Measurements from ENCODE around the gene NEMP2. TPM values are rescaled to one million over a fixed set of nuclear protein-coding genes. Genes with fewer than 3 reads are reported as not detected.

Gene NEMP2
- polyA plus RNA-seq, 1 donor from 2014 or later, result 1.1 TPM

DNA sequence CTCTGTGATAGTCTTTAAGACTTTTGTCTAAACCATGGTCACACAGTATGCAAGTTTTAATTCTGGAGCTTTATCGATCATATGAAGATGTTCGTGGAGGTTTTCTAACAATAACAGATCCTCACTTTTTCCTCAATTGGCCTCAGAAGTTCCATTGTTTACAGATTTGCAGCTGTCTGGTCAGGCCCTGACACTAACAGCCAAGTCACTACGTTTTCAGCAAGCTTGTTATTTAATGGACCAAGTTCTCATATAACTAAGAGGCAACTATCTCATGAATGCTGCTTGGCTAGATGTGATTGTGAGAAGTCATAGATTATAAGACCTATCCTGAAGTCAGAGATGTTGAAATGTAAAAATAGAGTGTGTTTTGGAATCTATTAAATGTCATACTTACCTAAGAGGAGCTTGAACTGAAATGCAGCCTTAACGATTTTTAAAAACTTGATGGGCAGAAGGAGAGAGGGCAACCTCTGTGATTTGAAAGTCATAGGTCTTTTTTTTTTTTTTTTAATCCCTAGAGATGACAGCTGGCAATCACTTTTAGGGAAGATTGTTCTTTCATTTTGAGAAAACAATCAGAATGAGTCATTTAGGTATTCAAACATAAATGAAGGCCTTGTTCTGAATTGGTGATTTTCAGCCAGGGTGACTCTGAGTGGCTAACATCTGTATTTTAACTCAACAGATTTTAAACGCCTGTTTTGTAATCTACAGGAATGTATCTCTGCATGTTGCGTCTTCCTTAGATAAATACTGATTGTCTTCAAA is 48.4 kb upstream of the NEMP2 start:
- Histone ChIP-seq H2AFZ (ENCODE audit: low read depth, low read length) (no peak overlapping the region), H3K4me3 (ENCODE audit: low read length) (no peak overlapping the region), H3K27ac (ENCODE audit: low read length) (no peak overlapping the region)

GRCh38 chr2:190582019-190582418 is 47.5 kb upstream of the NEMP2 start:
- no peak overlapping the region for H3K27ac ChIP-seq (ENCODE audit: low read length)
- H3K79me2 ChIP-seq (replicated peaks; ENCODE audit: insufficient read depth, low read length), result no peaks in the 10 kb centered on the region
- no peaks in the 10 kb centered on the region for H3K36me3 ChIP-seq (ENCODE audit: insufficient read depth, low read length)
- no peak overlapping the region for H2AFZ ChIP-seq (ENCODE audit: low read depth, low read length)
- no peaks in the 10 kb centered on the region for H3F3A ChIP-seq (ENCODE audit: insufficient read depth, low read length, poor library complexity, severe bottlenecking)
- no peaks in the 10 kb centered on the region for H4K20me1 ChIP-seq (ENCODE audit: insufficient read depth)
- H3K9ac ChIP-seq (ENCODE audit: low read length), result no peak overlapping the region
- H3K27me3 ChIP-seq (ENCODE audit: insufficient read depth, low read depth, low read length), result no peaks in the 10 kb centered on the region
- H3K9me2 ChIP-seq (ENCODE audit: insufficient read depth, low read length), result no peaks in the 10 kb centered on the region
- no peaks in the 10 kb centered on the region for H3K9me3 ChIP-seq (ENCODE audit: low read length)
- no peak overlapping the region for H3K4me2 ChIP-seq (ENCODE audit: low read length)
- H3K4me3 ChIP-seq (ENCODE audit: low read length), result no peak overlapping the region
- TF ChIP-seq SMC3 (conservative IDR thresholded peaks at IDR 0.05; ENCODE audit: poor library complexity) (no peak), MXI1 (conservative IDR thresholded peaks at IDR 0.05; ENCODE audit: poor library complexity, severe bottlenecking) (no peak), EZH2 (IDR thresholded peaks at IDR 0.05; ENCODE audit: borderline replicate concordance, insufficient read depth, low read length, poor library complexity, severe bottlenecking) (no peak), TAF1 (IDR thresholded peaks at IDR 0.05; ENCODE audit: low read depth) (no peak), EP300 (conservative IDR thresholded peaks at IDR 0.05; ENCODE audit: poor library complexity, severe bottlenecking) (no peak), RAD21 (conservative IDR thresholded peaks at IDR 0.05) (no peak), POLR2AphosphoS5 (IDR thresholded peaks at IDR 0.05) (no peak)
- TF ChIP-seq, protein P1, sequence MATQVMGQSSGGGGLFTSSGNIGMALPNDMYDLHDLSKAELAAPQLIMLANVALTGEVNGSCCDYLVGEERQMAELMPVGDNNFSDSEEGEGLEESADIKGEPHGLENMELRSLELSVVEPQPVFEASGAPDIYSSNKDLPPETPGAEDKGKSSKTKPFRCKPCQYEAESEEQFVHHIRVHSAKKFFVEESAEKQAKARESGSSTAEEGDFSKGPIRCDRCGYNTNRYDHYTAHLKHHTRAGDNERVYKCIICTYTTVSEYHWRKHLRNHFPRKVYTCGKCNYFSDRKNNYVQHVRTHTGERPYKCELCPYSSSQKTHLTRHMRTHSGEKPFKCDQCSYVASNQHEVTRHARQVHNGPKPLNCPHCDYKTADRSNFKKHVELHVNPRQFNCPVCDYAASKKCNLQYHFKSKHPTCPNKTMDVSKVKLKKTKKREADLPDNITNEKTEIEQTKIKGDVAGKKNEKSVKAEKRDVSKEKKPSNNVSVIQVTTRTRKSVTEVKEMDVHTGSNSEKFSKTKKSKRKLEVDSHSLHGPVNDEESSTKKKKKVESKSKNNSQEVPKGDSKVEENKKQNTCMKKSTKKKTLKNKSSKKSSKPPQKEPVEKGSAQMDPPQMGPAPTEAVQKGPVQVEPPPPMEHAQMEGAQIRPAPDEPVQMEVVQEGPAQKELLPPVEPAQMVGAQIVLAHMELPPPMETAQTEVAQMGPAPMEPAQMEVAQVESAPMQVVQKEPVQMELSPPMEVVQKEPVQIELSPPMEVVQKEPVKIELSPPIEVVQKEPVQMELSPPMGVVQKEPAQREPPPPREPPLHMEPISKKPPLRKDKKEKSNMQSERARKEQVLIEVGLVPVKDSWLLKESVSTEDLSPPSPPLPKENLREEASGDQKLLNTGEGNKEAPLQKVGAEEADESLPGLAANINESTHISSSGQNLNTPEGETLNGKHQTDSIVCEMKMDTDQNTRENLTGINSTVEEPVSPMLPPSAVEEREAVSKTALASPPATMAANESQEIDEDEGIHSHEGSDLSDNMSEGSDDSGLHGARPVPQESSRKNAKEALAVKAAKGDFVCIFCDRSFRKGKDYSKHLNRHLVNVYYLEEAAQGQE (IDR thresholded peaks at IDR 0.05; ENCODE audit: borderline replicate concordance), result no peak

More for the DNA sequence above, 48.4 kb upstream of the NEMP2 start:
- Histone ChIP-seq H3K79me2 (replicated peaks; ENCODE audit: insufficient read depth, low read length) (no peaks in the 10 kb centered on the region), H3K9ac (ENCODE audit: low read length) (no peak overlapping the region), H3K36me3 (ENCODE audit: insufficient read depth, low read length) (no peaks in the 10 kb centered on the region), H3K9me3 (ENCODE audit: low read length) (no peaks in the 10 kb centered on the region), H3K27me3 (ENCODE audit: insufficient read depth, low read depth, low read length) (no peaks in the 10 kb centered on the region), H4K20me1 (ENCODE audit: insufficient read depth) (no peaks in the 10 kb centered on the region), H3F3A (ENCODE audit: insufficient read depth, low read length, poor library complexity, severe bottlenecking) (no peaks in the 10 kb centered on the region), H3K4me2 (ENCODE audit: low read length) (no peak overlapping the region), H3K9me2 (ENCODE audit: insufficient read depth, low read length) (no peaks in the 10 kb centered on the region)
- TF ChIP-seq MXI1 (conservative IDR thresholded peaks at IDR 0.05; ENCODE audit: poor library complexity, severe bottlenecking) (no peak), RAD21 (conservative IDR thresholded peaks at IDR 0.05) (no peak), TAF1 (IDR thresholded peaks at IDR 0.05; ENCODE audit: low read depth) (no peak), EP300 (conservative IDR thresholded peaks at IDR 0.05; ENCODE audit: poor library complexity, severe bottlenecking) (no peak), EZH2 (IDR thresholded peaks at IDR 0.05; ENCODE audit: borderline replicate concordance, insufficient read depth, low read length, poor library complexity, severe bottlenecking) (no peak), CTCF (IDR thresholded peaks at IDR 0.05; ENCODE audit: poor library complexity, severe bottlenecking) (no peak), SMC3 (conservative IDR thresholded peaks at IDR 0.05; ENCODE audit: poor library complexity) (no peak), POLR2AphosphoS5 (IDR thresholded peaks at IDR 0.05) (no peak)
- TF ChIP-seq, protein P1 (IDR thresholded peaks at IDR 0.05; ENCODE audit: borderline replicate concordance), result no peak
